ENCODE results near the gene ZNF394.
"Not testable (repeated sequence)": the region's sequence is repeated elsewhere in the genome, so short reads cannot be mapped to it uniquely, and the experiment has no call there.

ZNF394 gene

DNA sequence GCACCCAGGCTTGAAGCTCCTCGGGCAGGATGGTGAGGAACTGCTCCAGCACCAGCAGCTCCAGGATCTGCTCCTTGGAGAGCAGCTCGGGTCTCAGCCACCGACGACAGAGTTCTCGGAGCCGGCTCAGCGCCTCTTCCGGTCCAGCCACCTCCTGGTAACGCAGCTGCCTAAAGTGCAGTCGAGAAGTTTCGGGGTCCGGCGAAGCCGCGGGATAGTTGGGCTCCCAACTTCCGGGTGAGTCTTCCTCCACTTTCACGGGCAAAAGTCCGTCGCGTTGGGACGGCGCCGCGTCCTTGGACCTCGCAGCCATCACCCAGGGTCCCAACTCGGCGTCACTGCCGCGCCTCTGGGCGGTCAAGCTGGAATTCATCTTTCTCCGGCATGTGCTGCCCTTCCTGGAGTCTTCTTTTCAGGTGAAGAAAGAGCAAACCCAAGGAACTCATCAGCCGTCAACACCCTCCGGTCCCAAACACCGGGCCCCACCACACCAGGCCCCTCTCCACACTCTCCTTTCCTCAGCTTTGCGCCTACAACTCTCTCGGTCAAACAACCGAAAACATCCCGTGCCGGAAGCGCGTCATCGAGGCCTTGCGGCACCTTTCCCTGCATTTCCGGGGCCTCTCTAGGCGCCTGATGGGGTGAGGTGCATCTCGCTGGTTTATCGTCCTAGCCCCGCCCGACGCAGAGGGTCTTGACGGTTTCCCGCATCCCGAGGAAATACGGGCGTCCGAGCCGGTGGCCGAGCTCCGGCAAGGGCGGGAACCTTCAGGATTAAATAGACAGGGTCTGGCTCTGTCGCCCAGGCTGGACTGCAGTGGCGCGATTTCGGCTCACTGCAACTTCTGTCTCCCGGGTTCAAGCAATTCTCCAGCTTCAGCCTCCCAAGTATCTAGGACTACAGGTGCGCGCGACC lies at the start of gene ZNF394:
Gene ZNF394 (minus strand): TSS at position 561 of the 916 bp plus-strand sequence. CDS start 188 bp downstream, at position 373.
- DNase-seq (ENCODE audit: low read depth): peak; percentile 91

DNA sequence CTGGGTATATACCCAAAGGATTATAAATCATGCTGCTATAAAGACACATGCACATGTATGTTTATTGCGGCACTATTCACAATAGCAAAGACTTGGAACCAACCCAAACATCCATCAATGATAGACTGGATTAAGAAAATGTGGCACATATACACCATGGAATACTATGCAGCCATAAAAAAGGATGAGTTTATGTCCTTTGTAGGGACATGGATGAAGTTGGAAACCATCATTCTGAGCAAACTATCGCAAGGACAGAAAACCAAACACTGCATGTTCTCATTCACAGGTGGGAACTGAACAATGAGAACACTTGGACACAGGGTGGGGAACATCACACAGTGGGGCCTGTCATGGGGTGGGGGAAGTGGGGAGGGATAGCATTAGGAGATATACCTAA lies 49.5 kb upstream of the ZNF394 start:
- not testable (repeated sequence) for DNase-seq (ENCODE audit: low read depth)

DNA sequence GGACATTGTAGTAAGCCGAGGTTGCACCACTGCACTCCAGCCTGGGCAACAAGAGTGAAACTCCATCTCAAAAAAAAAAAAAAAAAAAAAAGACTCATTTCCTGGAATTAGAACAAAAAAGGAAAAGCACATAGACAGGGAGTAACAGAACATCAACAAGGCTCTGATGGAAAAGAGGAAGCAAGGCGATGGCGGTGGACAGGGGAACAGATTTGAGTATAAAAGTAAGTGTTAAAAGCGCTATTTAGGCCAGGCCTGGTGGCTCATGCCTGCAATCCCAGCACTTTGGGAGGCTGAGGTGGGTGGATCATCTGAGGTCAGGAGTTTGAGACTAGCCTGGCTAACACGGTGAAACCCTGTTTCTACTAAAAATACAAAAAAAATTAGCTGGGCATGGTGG lies 45.2 kb upstream of the ZNF394 start:
- not testable (repeated sequence) for DNase-seq (ENCODE audit: low read depth)

- no peak for DNase-seq (ENCODE audit: low read depth)
Observed at GRCh38 chr7:99543916-99544315, 43.8 kb upstream of the ZNF394 start.

- no peak for DNase-seq (ENCODE audit: low read depth)
Observed at GRCh38 chr7:99543081-99543671, 43.1 kb upstream of the ZNF394 start.

GRCh38 chr7:99541212-99541611 lies 41.1 kb upstream of the ZNF394 start:
- no peak for DNase-seq (ENCODE audit: low read depth)

GRCh38 chr7:99540542-99540941 lies 40.5 kb upstream of the ZNF394 start:
- DNase-seq (ENCODE audit: low read depth): no peak

GRCh38 chr7:99539213-99539811 lies 39.2 kb upstream of the ZNF394 start:
- no peak for DNase-seq (ENCODE audit: low read depth)

DNA sequence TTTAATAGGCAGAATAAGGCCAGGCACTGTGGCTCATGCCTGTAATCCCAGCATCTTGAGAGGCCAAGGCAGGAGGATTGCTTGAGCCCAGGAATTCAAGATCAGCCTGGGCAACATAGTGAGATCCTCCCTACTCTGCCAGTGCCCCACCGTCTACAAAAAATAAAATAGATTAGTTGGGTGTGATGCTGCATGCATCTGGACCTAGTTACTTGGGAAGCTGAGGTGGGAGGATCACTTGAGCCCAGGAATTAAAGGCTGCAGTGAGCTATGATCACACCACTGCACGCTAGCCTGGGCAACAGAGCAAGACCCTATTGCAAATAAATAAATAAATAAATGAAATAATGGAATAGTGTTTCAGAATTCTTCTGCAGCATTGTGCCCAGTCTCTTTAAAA lies 35.6 kb upstream of the ZNF394 start:
- DNase-seq (ENCODE audit: low read depth): no peak

- peak; percentile 21 for DNase-seq (ENCODE audit: low read depth)
Observed at GRCh38 chr7:99531354-99531765, 31.3 kb upstream of the ZNF394 start.

DNA sequence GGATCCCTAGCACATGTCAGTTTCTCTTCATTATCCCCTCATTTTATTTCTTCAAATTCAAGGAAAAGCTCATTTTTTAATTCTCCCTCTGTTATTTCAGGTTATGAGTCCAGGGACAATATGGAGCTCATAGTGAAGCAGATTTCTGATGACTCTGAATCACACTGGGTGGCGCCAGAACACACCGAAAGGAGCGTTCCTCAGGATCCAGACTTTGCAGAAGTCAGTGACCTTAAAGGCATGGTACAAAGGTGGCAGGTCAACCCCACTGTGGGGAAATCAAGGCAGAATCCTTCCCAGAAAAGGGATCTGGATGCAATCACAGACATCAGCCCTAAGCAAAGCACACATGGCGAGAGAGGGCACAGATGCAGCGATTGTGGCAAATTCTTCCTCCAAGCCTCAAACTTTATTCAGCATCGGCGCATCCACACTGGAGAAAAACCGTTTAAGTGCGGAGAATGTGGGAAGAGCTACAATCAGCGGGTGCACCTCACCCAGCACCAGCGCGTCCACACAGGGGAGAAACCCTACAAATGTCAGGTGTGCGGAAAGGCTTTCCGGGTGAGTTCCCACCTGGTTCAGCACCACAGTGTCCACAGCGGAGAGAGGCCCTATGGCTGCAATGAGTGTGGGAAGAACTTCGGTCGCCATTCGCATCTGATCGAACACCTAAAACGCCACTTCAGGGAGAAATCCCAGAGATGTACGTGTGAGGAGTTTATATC lies 25.8 kb upstream of the ZNF394 start:
- peak; percentile 10 for DNase-seq (ENCODE audit: low read depth)

- DNase-seq (ENCODE audit: low read depth): no peak
Observed at GRCh38 chr7:99521399-99521798, 21.3 kb upstream of the ZNF394 start.

GRCh38 chr7:99514050-99514449 lies 14.0 kb upstream of the ZNF394 start:
- DNase-seq (ENCODE audit: low read depth): peak; percentile 50

GRCh38 chr7:99505324-99505662 lies 5.2 kb upstream of the ZNF394 start:
- no peak for DNase-seq (ENCODE audit: low read depth)

DNA sequence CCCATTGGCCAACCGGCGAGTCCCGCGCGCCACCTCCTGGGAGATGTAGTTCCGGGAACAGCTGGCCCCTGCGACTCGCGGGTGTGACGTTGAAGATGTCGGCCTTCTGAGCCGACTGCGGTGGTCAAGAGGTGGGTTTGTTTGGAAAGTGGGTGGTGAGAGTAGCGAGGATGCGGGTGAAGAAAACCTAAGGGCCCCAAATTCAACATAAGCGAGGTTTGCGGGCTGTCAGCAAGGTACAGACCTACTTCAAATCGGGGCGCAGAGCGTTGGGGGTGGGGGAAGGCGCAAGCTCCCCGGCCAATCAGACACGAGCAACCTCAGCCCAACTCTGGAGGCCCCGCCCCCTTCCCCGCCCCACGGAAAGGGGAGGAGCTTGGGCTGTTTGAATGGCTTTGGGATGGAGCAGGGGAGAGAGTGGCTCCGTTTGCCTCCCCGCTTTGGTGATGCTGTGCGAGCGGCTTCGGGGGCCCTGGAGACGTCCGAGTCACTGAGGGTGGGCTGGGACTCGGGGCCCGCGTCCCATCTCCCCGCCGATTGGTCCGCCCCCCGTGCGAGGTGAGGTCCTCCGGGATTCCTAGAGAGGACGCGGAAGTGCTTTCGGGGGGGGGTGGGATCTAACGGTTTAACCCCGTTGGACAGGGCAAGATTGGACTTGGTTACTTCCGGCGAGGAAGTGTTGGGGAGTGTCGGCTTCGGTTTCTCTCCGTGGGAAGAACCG lies 4.7 kb upstream of the ZNF394 start, which contains the start of gene ZKSCAN5:
Gene ZKSCAN5 (plus strand): TSS at position 60 of the 721 bp plus-strand sequence. CDS start 1,383 bp downstream, outside the sequence.
- peak; percentile 96 for DNase-seq (ENCODE audit: low read depth)

DNA sequence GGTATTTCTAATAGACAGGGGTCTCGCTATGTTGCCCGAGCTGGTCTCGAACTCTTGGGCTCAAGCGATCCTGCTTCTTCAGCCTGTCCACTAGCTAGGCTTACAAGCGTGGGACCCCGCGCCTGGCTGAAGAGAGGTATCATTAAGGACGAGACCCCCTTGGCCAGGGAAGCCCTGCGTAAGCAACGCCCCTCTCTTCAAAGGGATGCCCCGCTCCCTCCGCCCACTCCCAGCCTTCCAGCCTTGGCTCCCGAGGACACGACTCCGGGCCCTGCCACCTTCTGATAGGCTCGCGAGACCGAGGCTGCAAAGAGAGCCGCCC lies 4.2 kb upstream of the ZNF394 start:
- no peak for DNase-seq (ENCODE audit: low read depth)

- DNase-seq (ENCODE audit: low read depth): not testable (repeated sequence)
Observed at GRCh38 chr7:99501236-99501635, 1.2 kb upstream of the ZNF394 start.

DNA sequence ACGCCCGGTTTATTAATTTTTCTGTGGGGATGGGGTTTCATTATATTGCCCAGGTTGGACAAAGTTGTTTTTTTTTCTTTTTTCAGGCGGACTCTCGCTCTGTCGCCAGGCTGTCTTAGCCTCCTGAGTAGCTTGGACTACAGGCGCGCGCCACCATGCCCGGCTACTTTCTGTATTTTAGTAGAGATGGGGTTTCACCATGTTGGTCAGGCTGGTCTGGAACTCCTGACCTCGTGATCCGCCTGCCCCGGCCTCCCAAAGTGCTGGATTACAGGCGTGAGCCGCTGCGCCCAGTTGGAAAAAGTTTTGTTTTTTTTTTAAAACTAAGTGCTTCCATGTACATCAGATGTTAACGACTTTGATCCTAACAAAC lies 542 bp upstream of the ZNF394 start:
- DNase-seq (ENCODE audit: low read depth): no peak

DNA sequence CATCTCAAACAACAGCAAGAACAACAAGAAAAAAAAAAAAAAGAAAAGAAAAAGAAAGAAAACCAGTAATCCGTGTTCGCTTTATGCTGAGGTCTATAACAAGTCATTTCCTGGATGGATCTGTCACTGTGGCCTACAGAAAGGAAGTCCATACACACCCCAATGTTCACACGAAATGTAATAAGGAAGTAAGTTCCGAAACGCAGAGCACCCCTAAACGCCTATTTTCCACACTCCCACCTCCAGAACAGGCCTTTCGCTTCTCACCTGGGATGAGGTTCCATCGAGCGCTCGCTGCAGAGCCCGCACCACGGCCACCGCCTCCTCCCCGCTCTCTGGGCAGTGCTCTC lies 735 bp downstream of the ZNF394 start:
- DNase-seq (ENCODE audit: low read depth): no peak

DNA sequence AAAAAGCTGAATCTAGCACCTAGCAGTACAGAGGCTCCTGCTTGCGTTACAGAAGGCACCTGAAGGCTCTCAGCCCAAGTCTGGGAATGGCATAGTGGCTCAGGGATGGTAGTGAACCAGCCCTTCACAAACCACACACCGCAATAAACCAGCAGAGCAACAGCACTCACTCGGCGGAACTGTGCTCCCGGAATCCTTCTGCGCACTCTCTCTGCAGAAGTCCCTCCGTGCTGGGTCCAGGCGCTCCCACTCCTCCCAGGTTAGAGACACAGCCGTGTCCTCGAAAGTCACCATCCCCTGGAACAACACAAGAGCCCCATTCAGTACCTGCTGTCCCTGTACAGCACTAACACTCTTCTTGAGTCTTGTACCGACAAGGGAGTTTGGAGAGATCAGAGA lies 1.5 kb downstream of the ZNF394 start:
- DNase-seq (ENCODE audit: low read depth): no peak

GRCh38 chr7:99497766-99498545 lies 2.1 kb downstream of the ZNF394 start:
- no peak for DNase-seq (ENCODE audit: low read depth)
